GM04503 (cell line): ENCODE data around the gene NDUFV1.
"Not testable (repeated sequence)": the region's sequence is repeated elsewhere in the genome, so short reads cannot be mapped to it uniquely, and the experiment has no call there.

Experiments
- DNase-seq: peaks from one replicate; pipeline ENCODE4 v3.0.0-alpha.2; 2012; ENCODE audit warnings: low read depth

The NDUFV1 gene

GRCh38 chr11:67611704-67612587 is 5.2 kb downstream of the NDUFV1 start:
- no peak for DNase-seq

- DNase-seq, result no peak
Measured at GRCh38 chr11:67612751-67613150, 6.0 kb downstream of the NDUFV1 start.

GRCh38 chr11:67613313-67613959 is 6.7 kb downstream of the NDUFV1 start:
- DNase-seq, result no peak

GRCh38 chr11:67613960-67614715 is 7.4 kb downstream of the NDUFV1 start:
- peak; percentile 4 for DNase-seq

GRCh38 chr11:67614730-67615714 is 8.3 kb downstream of the NDUFV1 start:
- no peak for DNase-seq

GRCh38 chr11:67615728-67616430 is 9.1 kb downstream of the NDUFV1 start:
- DNase-seq, result no peak

GRCh38 chr11:67616431-67617242 is 9.9 kb downstream of the NDUFV1 start:
- no peak for DNase-seq

- no peak for DNase-seq
Measured at GRCh38 chr11:67617243-67617953, 10.7 kb downstream of the NDUFV1 start.

- DNase-seq, result not testable (repeated sequence)
Measured at GRCh38 chr11:67618901-67619659, 12.3 kb downstream of the NDUFV1 start.

GRCh38 chr11:67619683-67620618 is 13.2 kb downstream of the NDUFV1 start:
- not testable (repeated sequence) for DNase-seq

GRCh38 chr11:67620621-67621020 is 13.9 kb downstream of the NDUFV1 start:
- DNase-seq, result not testable (repeated sequence)

- DNase-seq, result not testable (repeated sequence)
Measured at GRCh38 chr11:67621928-67622327, 15.2 kb downstream of the NDUFV1 start.

- DNase-seq, result not testable (repeated sequence)
Measured at GRCh38 chr11:67622905-67623304, 16.2 kb downstream of the NDUFV1 start.

GRCh38 chr11:67623795-67624194 is 17.1 kb downstream of the NDUFV1 start:
- not testable (repeated sequence) for DNase-seq

GRCh38 chr11:67626131-67626833 is 19.5 kb downstream of the NDUFV1 start:
- DNase-seq, result not testable (repeated sequence)

GRCh38 chr11:67626970-67627369 is 20.2 kb downstream of the NDUFV1 start:
- DNase-seq, result no peak

GRCh38 chr11:67627441-67627811 is 20.7 kb downstream of the NDUFV1 start:
- no peak for DNase-seq
